ENCODE data around the gene MED23. TPM values are rescaled to one million over a fixed set of nuclear protein-coding genes. Genes with fewer than 3 reads are reported as not detected.

MED23 gene
- total RNA-seq, 4 donors from 2014 or later = 19.4 to 54.9 (median 35.2) TPM

DNA sequence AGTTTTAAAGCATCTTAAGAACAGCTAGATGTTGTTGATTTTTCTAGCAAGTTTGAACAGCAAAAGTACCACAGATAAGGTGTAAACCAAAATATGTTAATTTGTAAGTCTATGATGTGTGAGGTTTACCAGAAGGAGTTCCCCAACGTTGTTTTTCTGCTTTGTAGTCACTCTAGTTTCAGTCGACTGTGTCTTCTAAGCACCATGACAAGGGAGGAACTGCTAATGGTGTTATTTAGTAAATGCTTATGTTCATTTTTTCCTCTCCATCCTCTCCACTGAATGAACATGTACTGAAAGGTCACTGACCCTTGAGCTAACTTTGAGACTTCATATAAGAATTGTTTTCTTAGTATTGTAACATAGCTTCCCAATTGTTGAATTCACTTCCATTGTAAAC is 12.1 kb upstream of the MED23 start:
- 59% methylated on average over 2 of the region's 2 CpGs for WGBS
- Histone ChIP-seq H3K27me3 (no peaks in the 10 kb centered on the region), H3K27ac (no peak overlapping the region), H3K9me3 (no peaks in the 10 kb centered on the region), H3K4me1 (peaks cover 9% of the 10 kb centered on the region), H3K36me3 (no peaks in the 10 kb centered on the region), H3K4me3 (no peak overlapping the region)
- DNase-seq (ENCODE audit: low spot score in 2 of 2) = no peak
- TF ChIP-seq, protein P1, sequence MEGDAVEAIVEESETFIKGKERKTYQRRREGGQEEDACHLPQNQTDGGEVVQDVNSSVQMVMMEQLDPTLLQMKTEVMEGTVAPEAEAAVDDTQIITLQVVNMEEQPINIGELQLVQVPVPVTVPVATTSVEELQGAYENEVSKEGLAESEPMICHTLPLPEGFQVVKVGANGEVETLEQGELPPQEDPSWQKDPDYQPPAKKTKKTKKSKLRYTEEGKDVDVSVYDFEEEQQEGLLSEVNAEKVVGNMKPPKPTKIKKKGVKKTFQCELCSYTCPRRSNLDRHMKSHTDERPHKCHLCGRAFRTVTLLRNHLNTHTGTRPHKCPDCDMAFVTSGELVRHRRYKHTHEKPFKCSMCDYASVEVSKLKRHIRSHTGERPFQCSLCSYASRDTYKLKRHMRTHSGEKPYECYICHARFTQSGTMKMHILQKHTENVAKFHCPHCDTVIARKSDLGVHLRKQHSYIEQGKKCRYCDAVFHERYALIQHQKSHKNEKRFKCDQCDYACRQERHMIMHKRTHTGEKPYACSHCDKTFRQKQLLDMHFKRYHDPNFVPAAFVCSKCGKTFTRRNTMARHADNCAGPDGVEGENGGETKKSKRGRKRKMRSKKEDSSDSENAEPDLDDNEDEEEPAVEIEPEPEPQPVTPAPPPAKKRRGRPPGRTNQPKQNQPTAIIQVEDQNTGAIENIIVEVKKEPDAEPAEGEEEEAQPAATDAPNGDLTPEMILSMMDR (IDR thresholded peaks at IDR 0.05) = no peak
- TF ChIP-seq POLR2A (IDR thresholded peaks at IDR 0.05) (no peak), POLR2AphosphoS5 (IDR thresholded peaks at IDR 0.05) (no peak), EP300 (IDR thresholded peaks at IDR 0.05) (no peak)

DNA sequence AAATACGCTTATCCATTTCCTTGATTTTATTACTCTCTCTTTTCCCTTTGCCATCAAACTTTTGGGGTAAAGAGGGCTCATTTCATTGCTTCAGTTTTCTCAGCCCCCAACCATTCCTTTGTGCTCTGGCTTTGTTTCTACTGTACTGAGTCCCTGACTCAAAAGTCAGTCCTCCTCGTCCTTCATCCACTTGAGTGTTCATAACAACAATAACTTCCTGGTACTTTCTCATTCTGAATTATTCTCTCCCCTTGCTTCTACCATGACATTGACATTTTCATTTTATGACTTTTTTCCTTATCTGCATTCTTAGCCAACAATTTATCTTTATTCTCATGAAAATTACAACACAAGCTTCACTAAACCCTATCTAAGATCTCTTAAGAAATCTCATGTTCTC is 10.0 kb upstream of the MED23 start:
- DNase-seq (ENCODE audit: low spot score in 2 of 2) = no peak
- Histone ChIP-seq H3K9me3 (no peaks in the 10 kb centered on the region), H3K27me3 (no peaks in the 10 kb centered on the region), H3K4me1 (peaks cover 2% of the 10 kb centered on the region), H3K27ac (no peak overlapping the region), H3K36me3 (no peaks in the 10 kb centered on the region), H3K4me3 (no peak overlapping the region)
- TF ChIP-seq POLR2A (IDR thresholded peaks at IDR 0.05) (no peak), POLR2AphosphoS5 (IDR thresholded peaks at IDR 0.05) (no peak), EP300 (IDR thresholded peaks at IDR 0.05) (no peak)
- TF ChIP-seq, protein P1 (IDR thresholded peaks at IDR 0.05) = no peak
- WGBS = 84% methylated on average over 2 of the region's 2 CpGs

DNA sequence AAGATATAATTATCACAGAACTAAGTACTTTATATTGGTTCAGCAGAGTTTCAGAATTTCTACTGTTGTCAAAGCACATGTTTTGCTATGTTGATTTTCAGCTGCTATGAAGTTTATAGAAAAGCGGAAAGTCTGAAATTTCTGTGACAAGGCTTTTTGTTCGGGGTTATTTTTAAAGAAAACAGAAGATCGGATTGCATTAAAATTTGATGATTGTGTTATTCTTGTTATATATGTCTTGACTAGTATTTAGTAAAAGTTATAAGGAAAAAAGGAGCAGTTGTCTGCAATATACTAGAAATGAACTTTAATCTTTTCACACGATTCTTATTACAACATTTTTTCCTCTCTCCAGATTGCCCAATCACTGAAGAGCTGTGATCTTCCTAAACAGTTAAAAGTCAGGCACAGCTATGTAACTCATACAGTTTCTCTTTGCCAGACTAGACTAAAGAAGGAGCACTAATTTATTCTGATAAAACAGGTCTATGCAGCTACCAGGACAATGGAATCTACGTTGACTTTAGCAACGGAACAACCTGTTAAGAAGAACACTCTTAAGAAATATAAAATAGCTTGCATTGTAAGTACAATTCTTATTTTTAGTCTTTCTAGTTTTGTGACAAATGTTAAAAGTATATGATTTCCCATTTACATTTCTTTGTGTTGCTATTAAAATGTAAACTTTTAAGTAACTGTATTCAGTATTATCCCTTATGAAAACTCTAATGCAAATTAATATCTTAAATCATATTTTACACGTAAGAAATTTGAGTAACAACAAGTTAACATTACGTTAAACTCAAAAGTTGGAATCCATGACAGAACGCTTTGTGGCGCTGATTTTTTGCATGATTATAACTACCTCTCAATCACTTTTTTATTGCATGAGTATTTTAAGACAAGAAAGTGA is 9.1 kb upstream of the MED23 start, which contains the start of gene ENPP3:
TSS of gene ENPP3 (plus strand) at position 423 of the 913 bp plus-strand sequence. CDS start at position 506, 83 bp downstream.
- H3K9me3 ChIP-seq = no peaks in the 10 kb centered on the region
- H3K4me3 ChIP-seq = no peak within 1 kb of the TSS
- H3K27me3 ChIP-seq = no peaks in the 10 kb centered on the region
- H3K27ac ChIP-seq = no peak within 1 kb of the TSS
- no peaks in the 10 kb centered on the region for H3K4me1 ChIP-seq
- WGBS = 79% methylated on average over 10 of the region's 10 CpGs
- no peaks in the 10 kb centered on the region for H3K36me3 ChIP-seq
- DNase-seq (ENCODE audit: low spot score in 2 of 2) = no peak
- TF ChIP-seq POLR2AphosphoS5 (IDR thresholded peaks at IDR 0.05) = no peak
- TF ChIP-seq, protein P1 (IDR thresholded peaks at IDR 0.05) = no peak
- no peak for TF ChIP-seq POLR2A (IDR thresholded peaks at IDR 0.05)
- no peak for TF ChIP-seq EP300 (IDR thresholded peaks at IDR 0.05)

DNA sequence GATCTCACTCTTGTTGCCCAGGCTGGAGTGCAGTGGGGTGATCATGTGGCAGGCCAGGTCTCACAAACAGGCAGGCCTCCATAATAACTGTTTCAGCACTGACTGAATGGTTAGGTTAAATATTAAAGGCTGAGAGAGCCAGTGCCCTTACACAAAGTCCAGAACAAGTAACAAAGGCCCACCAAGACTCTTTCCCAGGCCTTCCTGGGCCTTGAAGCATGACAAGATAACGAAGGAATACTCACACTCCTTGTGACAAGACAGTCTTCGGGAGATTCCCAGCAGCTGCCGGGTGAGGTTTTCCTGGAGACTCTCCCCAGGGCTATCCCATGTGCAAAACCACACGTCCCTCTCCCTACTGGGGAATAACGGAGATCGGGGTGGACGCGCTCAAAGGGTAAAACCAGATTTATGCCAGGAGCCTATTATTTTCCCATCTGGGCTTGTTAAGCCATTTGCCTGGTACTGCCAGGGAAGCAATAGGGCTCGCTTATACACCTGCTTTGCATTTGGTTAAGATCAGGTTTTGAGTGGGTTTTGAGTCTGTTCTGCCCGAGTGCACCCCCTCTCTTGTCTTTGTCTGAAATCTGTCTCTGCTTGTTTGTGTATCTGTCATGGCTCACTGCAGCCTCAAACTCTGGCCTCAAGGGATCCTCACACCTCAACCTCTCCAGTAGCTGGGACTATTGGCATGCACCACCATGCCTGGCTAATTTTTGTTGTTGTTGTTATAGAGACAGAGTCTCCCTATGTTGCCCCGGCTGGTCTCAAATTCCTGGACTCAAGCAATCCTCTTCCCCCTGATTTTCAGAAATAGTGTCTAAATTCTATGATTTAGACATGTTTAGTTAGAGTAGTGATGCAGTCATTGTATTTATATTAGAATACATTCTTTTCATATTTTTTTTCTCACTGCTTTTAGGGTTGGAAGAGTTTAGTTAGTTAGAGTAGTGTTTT is 7.6 kb upstream of the MED23 start:
- H3K36me3 ChIP-seq = no peaks in the 10 kb centered on the region
- H3K4me1 ChIP-seq = peaks cover 12% of the 10 kb centered on the region
- H3K4me3 ChIP-seq = no peak overlapping the region
- no peaks in the 10 kb centered on the region for H3K27me3 ChIP-seq
- no peak for DNase-seq (ENCODE audit: low spot score in 2 of 2)
- no peak overlapping the region for H3K27ac ChIP-seq
- TF ChIP-seq EP300 (IDR thresholded peaks at IDR 0.05) (no peak), POLR2A (IDR thresholded peaks at IDR 0.05) (no peak), POLR2AphosphoS5 (IDR thresholded peaks at IDR 0.05) (no peak)
- TF ChIP-seq, protein P1 (IDR thresholded peaks at IDR 0.05) = no peak
- H3K9me3 ChIP-seq = no peaks in the 10 kb centered on the region
- WGBS = 90% methylated on average over 11 of the region's 11 CpGs

Data from suprapubic skin (tissue), 4 donors.